ENCODE results near the gene ZNF497.
A peak's percentile ranks its signal among the peaks of the same experiment; 100 is the strongest.
"Not testable (repeated sequence)": the region's sequence is repeated elsewhere in the genome, so short reads cannot be mapped to it uniquely, and the experiment has no call there.

The ZNF497 gene

GRCh38 chr19:58394821-58395219, 32.3 kb upstream of the ZNF497 start:
- DNase-seq (ENCODE audit: low read depth): no peak

DNA sequence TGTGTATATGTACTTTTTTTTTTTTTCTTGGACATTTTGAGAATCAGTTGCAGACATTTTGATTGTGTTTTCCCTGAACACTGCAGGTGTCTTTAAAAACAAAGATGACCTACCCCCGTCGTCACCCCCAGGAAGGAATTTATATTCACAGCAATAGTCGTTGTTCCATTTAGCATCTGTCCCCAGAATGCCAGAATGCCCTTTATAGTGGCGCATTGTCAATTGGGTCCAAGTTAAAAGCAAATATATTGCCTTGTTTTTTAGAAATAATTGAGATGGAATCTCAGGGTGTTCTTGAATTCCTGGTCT, 31.1 kb upstream of the ZNF497 start:
- DNase-seq (ENCODE audit: low read depth): no peak

DNA sequence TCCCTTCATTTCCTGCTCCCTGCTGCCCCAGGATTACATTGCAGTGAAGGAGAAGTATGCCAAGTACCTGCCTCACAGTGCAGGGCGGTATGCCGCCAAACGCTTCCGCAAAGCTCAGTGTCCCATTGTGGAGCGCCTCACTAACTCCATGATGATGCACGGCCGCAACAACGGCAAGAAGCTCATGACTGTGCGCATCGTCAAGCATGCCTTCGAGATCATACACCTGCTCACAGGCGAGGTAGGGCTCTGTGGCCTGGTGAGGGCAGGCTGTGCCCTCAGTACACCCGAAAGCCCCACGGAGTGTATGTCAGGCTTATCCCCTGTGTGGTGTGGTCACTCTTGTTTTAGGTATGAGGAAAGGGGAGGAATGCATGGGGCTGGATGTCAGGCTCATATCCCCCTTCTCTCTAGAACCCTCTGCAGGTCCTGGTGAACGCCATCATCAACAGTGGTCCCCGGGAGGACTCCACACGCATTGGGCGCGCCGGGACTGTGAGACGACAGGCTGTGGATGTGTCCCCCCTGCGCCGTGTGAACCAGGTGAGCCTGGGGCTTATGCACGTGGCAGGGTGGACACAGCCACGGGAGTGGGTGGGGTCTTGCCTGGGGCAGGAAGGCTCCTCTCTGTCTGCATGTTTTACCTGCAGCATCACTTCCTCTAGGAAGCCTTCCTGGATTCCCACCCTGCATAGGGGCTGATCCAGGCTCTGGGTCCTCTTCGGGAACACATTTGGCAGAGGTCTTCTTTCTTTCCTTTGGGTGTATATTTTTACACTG, 30.6 kb upstream of the ZNF497 start:
- no peak for DNase-seq (ENCODE audit: low read depth)

- DNase-seq (ENCODE audit: low read depth): no peak
These were observed 25.6 kb upstream of the ZNF497 start for GRCh38 chr19:58388175-58388526.

GRCh38 chr19:58387338-58388174, 25.0 kb upstream of the ZNF497 start:
- no peak for DNase-seq (ENCODE audit: low read depth)

GRCh38 chr19:58386576-58387337, 24.2 kb upstream of the ZNF497 start, which contains the start of gene RPS5:
TSS of gene RPS5 (plus strand) at chr19:58387269. CDS start at chr19:58388138, 869 bp downstream.
- peak; percentile 87 for DNase-seq (ENCODE audit: low read depth)

DNA sequence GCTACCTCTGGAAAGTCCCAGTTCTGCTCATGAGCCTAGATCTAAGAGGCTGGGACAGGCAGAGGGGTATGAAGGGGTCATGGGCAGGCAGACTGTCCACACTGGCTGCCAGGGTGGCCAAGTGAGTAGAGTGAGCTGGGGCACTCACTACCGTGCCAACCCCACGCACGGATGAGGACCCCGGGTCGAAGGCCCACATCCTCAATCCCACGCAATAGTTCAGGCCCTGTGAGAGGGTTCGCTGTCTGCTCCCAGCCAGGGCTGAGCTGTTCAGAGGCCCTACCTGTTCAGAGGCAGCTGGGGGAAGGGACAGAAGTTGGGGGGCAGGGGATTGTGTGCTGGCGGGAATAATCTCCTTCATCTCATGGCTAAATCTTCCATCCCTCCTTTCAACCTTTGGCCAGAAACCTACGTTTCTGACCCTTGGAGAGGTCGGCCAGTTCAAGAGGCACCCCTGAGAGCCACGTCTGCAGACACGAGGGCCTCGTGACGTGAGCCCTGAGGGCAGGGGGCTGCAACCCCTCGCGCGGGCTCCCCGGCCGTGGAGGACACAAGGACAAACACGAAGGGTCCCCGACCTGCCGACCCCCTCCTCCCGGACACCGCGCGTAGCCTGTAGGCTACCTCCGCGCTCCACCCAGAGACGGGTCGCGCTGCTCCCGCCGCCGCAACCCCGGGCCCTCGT, 23.5 kb upstream of the ZNF497 start:
- DNase-seq (ENCODE audit: low read depth): no peak

DNA sequence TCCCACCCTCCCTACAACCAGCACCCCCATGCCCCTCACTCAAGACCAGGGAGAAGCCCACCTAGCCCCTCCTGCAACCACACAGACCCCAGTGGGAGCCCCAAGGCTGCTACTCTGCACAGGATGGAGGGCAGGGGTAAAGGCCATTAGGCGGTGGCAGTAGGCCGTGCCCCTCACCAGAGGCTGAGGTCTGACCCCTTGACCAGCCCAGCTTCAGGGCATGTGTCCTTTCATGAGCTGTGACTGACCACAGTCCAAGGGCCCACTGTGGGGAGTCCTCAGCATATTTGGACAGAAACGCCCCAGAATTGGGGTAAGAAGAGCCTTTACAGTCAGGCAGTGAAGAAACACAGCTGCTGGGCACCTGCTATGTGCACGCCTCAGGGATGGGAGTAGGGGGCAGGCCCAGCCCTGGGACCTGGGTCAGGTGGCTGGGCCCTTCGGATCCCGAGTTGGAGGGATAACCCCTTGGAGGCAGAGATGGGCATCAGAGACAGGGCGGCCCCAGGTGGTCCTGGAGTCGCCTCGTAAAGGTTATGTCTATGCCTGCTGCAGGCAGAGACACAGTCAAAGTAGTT, 22.9 kb upstream of the ZNF497 start:
- DNase-seq (ENCODE audit: low read depth): no peak

GRCh38 chr19:58382997-58383603, 20.5 kb upstream of the ZNF497 start:
- no peak for DNase-seq (ENCODE audit: low read depth)

DNA sequence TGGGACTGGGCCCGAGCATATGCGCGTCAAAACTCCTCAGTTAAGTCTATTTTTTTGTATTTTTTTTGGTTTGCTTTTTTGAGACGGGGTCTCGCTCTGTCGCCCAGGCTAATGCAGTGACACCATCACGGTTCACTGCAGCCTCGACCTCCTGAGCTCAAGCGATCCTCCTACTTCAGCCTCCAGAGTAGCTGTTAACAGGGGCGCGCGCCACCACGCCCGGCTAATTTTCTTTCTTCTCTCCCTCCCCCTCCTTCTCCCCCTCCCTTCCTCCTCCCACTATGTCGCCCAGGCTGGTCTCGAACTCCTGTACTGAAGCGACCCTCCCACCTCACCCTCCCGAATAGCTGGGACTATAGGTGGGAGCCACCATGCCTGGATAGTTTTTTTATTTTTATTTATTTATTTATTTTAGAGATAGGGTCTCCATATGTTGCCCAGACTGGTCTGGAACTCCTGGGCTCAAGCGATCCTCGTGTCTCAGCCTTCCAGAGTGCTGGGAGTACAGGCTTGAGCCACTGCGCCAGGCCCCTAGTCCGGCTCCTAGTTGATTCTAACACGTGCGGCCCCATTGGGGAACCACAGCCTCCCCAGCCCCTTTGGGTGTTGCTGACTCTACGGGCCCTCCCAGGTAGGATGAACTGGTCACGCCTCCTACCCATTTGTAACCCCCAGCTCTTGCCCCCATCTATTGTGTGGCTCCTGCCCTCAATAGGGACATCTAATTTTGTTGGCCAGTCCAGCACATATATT, 19.1 kb upstream of the ZNF497 start:
- DNase-seq (ENCODE audit: low read depth): no peak

- peak; percentile 99 for DNase-seq (ENCODE audit: low read depth)
These were observed 18.3 kb upstream of the ZNF497 start, which contains the start of gene ZNF837 for GRCh38 chr19:58380662-58381459. TSS of gene ZNF837 (minus strand) at chr19:58381030. CDS start at chr19:58369332, 11,698 bp downstream.

- DNase-seq (ENCODE audit: low read depth): no peak
These were observed 17.6 kb upstream of the ZNF497 start for GRCh38 chr19:58380037-58380661.

- DNase-seq (ENCODE audit: low read depth): no peak
These were observed 16.7 kb upstream of the ZNF497 start for GRCh38 chr19:58379246-58379645.

- not testable (repeated sequence) for DNase-seq (ENCODE audit: low read depth)
These were observed 14.2 kb upstream of the ZNF497 start for GRCh38 chr19:58376724-58377123.

DNA sequence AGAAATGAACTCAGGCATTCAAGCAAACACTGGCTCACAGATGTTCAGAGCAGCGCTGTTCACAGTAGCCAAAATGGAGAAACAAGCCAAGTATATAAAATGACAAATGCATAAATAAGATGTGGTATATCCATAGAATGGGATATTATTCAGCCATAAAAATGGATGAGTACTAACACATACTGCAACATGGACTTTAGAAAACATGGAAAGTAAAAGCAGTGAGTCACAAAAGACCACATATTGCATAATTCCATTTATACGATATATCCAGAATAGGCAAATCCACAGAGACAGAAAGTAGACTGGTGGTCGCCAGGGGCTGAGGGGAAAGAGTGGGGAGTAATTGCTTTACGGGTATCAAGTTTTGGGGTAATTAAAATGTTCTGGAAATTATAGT, 11.6 kb upstream of the ZNF497 start:
- no peak for DNase-seq (ENCODE audit: low read depth)

DNA sequence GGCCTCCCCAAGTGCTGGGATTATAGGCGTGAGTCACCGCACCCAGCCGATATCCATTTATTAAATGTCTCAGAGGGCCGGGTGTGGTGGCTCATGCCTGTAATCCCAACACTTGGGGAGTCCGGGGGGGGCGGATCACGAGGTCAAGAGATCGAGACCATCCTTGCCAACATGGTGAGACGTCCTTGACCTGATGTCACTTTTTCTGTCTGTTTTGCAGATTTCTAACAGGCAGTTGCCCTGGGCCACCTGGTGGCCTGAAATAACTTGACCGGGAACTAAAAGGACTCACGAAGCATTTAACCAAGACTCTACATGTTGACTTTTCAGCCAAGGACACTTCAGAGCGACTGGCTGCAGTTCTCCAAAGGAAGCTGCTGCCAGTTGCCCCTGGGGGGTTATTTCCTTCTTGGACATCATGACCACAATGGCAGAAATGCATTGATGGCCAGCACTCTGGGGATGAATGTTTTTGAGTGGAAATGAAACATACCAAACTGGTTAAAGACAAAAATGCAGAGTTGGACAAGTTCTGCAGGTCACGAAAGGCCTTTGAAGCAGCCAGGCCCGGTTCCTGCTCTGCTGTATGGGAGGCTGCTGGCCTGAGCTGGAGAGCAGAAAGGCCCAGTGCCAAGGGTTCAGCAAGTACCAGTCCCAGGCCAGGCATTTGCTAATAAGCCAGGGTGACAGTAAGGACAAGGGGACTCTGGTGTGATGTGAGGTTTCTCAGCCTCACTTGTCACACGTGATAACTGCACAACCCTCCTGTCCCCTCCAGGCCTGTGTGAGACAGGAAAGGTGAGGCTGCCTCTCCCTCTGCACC, 10.0 kb upstream of the ZNF497 start:
- DNase-seq (ENCODE audit: low read depth): no peak

DNA sequence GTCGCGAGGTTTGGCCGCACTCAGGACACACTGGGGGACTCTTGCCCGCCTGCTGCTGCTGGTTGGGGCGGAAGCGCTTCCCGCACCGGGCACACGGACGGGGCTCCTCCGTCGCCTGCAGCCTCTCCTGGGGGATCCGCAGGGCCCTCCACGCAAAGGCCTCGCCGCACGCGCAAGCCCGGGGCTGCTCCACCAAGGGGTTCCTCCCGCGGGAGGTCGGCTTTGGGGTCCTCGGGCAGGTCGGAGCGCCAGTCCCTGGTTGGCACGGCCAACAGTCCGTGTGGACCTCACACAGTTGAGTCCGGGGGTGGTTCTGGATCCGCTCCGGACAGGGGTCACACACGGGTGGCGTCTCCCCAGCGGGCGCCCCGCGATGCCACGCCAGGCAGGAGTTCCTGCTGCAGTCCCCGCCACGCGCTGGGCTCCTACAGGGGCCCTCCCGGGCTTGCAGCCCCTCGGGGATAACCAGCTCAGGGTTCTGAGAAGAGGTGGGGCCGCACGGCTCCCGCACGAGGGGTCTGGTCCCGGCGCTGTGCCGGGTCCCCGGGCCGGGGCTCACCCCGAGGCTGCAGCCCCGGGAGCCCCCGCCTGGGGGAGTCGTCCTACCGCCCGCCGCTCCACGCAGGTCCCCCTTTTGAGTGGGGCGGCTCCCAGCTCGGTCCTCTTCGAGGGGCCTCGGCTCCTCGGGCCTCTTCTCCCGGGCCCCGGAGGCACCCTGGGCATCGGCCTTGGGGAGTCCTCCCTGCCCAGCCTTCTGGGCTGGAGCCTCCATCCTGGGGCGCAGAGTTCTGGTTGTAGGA, 6.2 kb upstream of the ZNF497 start:
- no peak for DNase-seq (ENCODE audit: low read depth)

Measured in GM04503 (cell line).